ENCODE results near the gene PRCC.

PRCC gene

DNA sequence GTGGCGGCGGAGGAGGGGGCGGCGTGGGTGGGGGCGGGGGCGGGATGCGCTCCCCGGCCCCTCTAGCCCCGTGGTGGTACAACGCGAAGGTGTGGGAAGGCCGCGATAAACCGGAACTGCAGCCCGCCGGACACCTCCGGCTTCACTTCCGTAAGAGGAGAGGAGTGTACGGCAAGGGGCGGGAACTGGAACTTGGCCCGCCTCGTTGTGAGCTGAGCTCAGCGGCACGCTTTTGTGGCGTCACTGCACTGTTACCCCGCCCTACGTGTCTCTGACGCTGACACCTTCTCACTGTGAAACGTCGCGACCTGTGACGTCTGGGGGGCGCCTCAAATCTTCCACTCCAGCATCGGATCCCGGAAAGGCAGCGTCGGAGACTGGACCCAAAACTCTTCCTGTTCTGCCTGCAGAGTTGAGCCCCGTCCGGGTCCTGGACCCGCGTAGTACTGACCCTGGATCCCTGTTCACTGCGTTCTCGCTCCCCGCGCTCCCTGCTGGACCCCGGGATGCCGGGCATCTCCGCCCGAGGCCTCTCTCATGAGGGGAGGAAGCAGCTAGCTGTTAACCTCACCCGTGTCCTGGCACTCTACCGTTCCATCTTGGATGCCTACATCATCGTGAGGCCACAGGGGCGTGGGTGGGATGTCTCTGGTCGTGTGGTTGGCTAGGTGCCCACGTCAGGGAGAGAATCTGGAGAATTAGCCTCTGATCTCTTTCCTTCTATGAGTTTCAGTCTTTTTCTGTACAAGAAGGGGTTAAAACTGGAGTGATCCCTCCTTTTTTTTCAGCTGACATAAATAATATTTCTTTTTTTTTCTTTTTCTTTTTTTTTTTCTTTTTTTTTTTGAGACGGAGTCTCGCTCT, 38.5 kb upstream of the PRCC start, which contains the start of gene ISG20L2:
Gene ISG20L2 (minus strand): TSS at position 168 of the 864 bp plus-strand sequence. CDS start 1,114 bp downstream, outside the sequence.
- no peak for TF ChIP-seq CTCF (IDR thresholded peaks at IDR 0.05)

DNA sequence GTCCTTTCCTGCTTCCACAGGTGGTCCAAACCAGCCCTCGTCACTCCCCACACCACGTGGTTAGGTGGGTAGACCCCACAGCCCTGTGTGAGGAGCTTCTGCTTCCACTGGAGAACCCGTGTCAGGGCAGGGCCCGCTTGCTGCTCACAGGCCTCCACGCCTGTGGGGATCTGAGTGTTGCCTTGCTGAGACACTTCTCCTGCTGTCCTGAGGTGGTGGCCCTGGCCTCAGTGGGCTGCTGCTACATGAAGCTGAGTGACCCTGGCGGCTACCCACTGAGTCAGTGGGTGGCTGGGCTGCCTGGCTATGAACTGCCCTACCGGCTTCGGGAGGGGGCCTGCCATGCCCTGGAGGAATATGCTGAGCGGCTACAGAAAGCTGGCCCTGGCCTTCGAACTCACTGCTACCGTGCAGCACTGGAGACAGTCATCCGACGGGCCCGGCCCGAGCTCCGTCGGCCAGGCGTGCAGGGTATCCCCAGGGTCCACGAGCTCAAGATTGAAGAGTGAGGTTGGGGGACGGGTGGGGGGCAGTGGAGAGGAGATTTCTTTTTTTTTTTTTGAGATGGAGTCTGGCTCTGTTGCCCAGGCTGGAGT, 33.2 kb upstream of the PRCC start:
- no peak for TF ChIP-seq CTCF (IDR thresholded peaks at IDR 0.05)

DNA sequence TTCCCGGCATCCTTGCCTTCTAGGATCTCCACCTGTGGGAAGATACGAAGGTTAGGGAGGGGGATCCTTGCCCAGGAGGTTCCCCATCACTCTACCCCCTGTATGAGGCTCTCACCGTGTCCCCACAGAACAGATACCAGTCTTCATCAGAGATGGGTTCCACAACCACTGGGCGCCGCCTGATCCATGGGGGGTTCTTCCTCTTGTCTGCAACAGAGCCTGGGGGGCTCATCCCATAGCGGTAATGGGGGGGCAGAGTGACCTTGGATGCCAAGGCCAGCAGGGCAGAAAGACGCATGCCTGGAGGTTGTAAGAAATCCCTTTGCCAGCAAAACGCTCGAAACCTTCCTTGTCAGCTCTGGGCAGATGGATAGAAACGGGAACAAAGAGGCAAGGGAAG, 28.9 kb upstream of the PRCC start:
- no peak for TF ChIP-seq CTCF (IDR thresholded peaks at IDR 0.05)

DNA sequence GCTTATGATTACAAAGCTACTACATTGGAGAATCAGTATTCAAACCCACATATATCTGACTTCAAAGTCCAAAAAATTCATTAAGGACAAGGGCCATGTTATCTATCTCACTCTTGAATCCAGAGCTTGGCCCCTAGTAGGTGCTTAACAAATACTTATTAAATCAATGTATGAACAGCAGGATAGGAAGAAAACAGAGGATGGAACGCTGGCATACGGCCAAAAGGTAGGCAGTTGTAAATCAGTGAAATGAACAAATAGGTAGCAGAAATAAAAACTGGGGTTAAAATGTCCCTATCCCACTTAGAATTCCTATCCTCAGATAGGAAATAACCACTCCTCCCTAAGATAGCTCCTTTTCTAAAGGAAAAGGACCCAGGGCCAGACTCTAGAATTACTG, 28.4 kb upstream of the PRCC start:
- no peak for TF ChIP-seq CTCF (IDR thresholded peaks at IDR 0.05)

DNA sequence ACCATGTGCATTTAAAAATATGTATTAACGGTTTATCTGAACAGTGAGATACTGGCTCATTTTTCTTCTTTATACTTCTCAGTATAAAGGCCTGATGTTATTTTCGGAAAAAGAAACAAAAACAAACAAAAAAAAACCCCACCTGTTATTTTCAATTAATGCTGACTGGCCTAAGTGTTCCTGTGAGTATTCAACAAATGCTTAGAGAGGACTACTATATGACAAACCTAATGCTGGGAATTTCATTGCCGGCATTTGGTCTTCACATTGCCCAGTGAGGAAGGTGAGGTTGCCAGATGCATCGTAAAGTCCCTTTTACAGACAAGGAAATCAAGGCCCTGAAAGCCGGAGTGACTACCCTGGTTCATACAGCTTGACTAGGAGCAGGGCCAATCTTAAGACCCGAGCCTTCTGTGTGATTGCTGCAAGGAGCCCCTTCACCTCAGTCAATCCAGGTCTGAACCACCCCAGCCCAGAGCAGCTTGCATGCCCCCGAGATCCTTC, 27.0 kb upstream of the PRCC start:
- TF ChIP-seq CTCF (IDR thresholded peaks at IDR 0.05): no peak

GRCh38 chr1:156740741-156741480, 26.4 kb upstream of the PRCC start, which contains the start of gene MRPL24:
TSS of gene MRPL24 (minus strand) at chr1:156741088. CDS start at chr1:156738704, 2,384 bp downstream.
- TF ChIP-seq CTCF (IDR thresholded peaks at IDR 0.05): no peak

DNA sequence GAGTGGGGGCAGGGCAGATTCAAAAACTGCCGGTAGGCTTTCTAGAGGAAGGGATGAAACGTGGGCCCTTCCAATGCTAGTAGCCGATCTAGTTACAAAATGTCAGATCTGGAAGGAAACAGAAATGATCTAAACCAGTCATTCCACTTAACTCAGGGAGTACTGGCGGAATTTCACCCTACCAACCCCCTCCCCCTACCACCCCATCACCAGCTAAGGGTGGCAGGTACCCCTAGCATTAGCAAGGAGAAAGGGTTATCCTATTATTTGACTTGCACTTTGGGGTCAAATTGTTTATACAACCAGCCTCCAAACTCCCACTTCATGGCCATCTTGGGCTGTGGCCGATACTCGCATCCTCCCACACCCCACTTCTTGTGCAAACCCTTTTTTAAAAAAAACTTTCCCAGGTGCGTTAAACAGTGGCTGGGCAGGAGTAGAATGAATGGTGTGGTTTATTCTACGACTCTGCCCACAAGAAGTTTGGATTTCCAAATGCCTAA, 25.8 kb upstream of the PRCC start:
- no peak for TF ChIP-seq CTCF (IDR thresholded peaks at IDR 0.05)
